ENCODE measurements around the gene NTRK3.

The NTRK3 gene

DNA sequence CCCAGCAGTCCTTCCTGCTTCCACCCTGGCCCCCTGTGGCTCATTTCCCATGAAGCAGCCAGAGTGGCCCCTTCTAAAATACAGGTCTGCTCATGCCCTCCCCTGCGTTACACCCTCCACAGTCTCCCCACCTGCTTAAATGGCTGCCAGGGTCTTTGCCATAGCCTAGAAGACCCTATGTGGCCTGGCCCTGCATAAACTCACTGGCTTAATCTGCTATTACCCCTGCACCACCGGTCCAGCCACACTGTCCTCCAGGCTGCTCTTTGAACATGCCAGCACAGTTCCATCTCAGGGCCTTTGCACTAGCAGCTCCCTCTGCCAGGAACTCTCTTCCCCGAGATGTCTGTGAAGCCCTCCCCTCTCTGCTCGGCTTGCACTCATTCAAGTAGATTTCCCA is 166.8 kb downstream of the NTRK3 start:
- H3K9me3 ChIP-seq (ENCODE audit: insufficient read depth, low read length), result no peaks in the 10 kb centered on the region
- no peaks in the 10 kb centered on the region for H3K4me1 ChIP-seq (ENCODE audit: low read length)
- no peak overlapping the region for H3K9ac ChIP-seq (ENCODE audit: low read length)
- TF ChIP-seq EZH2phosphoT487 (IDR thresholded peaks at IDR 0.05; ENCODE audit: low read depth), result no peak
- TF ChIP-seq, protein P1, sequence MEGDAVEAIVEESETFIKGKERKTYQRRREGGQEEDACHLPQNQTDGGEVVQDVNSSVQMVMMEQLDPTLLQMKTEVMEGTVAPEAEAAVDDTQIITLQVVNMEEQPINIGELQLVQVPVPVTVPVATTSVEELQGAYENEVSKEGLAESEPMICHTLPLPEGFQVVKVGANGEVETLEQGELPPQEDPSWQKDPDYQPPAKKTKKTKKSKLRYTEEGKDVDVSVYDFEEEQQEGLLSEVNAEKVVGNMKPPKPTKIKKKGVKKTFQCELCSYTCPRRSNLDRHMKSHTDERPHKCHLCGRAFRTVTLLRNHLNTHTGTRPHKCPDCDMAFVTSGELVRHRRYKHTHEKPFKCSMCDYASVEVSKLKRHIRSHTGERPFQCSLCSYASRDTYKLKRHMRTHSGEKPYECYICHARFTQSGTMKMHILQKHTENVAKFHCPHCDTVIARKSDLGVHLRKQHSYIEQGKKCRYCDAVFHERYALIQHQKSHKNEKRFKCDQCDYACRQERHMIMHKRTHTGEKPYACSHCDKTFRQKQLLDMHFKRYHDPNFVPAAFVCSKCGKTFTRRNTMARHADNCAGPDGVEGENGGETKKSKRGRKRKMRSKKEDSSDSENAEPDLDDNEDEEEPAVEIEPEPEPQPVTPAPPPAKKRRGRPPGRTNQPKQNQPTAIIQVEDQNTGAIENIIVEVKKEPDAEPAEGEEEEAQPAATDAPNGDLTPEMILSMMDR (IDR thresholded peaks at IDR 0.05; ENCODE audit: low read depth, low read length), result no peak
- no peaks in the 10 kb centered on the region for H3K79me2 ChIP-seq (ENCODE audit: low read length)
- peaks cover 32% of the 10 kb centered on the region for H3K27me3 ChIP-seq (ENCODE audit: low read depth, low read length)
- peaks cover 4% of the 10 kb centered on the region; the same call in 1 of the 2 replicates for H4K20me1 ChIP-seq (ENCODE audit: insufficient read depth, low read length)
- H3K4me2 ChIP-seq (ENCODE audit: low read length), result no peak overlapping the region
- no peak overlapping the region for H2AFZ ChIP-seq (ENCODE audit: low read depth, low read length)
- H3K4me3 ChIP-seq (ENCODE audit: low read length), result no peak overlapping the region
- H3K27ac ChIP-seq (ENCODE audit: low read length), result no peak overlapping the region
- H3K36me3 ChIP-seq (replicated peaks; ENCODE audit: low read depth, low read length), result no peaks in the 10 kb centered on the region

DNA sequence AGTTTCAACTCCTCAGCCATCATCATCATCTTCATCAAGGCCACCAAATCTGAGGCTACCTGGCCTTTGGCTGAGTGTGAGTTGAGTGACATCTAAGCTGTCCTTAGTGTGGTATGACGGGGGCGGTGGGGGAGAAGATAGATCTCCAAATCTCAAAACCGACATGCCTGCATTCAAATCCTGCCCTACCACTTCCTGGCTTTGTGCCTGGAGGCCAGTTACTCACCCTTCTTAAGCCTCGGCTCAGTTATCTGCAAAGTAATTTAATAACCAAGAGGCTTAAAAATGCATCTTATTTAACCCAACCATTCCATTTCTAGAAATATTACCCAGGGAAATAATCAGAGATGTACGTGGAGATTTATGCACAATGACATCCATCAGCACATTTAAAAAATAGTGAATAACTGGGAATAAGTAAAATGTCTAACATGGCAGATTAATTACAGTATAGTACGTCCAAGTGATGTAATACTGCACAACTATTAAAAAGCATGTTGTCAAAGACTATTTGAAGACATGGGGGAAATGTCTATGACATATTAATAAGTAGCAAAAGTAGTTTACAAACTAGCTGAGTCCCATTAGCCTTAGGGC is 167.4 kb downstream of the NTRK3 start:
- H3K9me3 ChIP-seq (ENCODE audit: insufficient read depth, low read length), result no peaks in the 10 kb centered on the region

DNA sequence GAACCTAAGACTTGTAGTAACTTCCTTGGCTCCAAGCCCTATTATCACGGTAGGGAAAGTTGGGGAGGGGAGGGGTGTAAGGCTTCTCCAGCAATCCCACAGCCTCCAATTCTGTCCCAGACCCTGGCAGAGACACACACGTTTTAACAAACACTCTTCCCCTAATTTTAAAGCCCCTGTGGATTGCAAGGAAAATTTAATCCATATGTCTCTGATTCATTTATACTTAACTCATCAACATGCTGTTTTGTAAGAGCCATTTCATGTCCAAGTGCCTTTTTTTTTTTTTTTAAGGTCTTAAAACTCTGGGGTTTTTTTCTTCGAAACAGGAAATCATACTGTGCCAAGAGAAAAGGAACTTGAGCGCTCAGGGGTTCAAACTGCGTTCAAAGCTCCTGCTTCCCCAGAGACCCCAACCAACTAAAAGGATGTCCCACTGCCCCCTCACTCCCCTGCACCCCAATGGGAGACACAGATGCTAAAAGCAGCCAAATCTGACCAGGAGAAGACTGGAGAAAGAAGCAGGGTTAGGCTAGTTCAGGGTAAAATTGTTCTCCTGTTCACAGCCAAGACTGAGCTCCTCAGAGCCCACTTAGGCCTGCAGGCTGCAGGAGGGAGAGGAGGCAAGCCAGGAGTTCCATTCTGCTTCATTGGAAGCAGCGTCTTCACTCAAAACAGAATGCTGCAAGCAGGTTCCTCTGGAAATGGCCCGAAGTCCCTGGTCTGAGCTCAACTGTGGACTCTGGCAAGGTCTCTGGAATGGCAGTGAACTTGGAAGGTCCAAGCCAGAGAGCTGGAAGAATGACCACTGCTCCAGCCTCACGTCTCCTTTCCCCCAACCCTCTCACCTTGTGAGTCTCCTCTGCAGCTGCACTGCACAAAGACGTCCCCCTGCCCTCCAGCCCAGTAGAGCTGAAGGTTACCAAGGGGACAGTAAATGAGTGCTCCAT is 172.5 kb downstream of the NTRK3 start:
- TF ChIP-seq, protein P1 (IDR thresholded peaks at IDR 0.05; ENCODE audit: low read depth, low read length), result no peak
- TF ChIP-seq EZH2phosphoT487 (IDR thresholded peaks at IDR 0.05; ENCODE audit: low read depth), result no peak
- Histone ChIP-seq H3K9me3 (ENCODE audit: insufficient read depth, low read length) (no peaks in the 10 kb centered on the region), H3K4me1 (ENCODE audit: low read length) (no peaks in the 10 kb centered on the region), H3K4me2 (ENCODE audit: low read length) (no peak overlapping the region), H3K36me3 (replicated peaks; ENCODE audit: low read depth, low read length) (no peaks in the 10 kb centered on the region), H4K20me1 (ENCODE audit: insufficient read depth, low read length) (no peaks in the 10 kb centered on the region), H3K27me3 (ENCODE audit: low read depth, low read length) (peaks cover 20% of the 10 kb centered on the region), H2AFZ (ENCODE audit: low read depth, low read length) (no peak overlapping the region), H3K79me2 (ENCODE audit: low read length) (no peaks in the 10 kb centered on the region), H3K4me3 (ENCODE audit: low read length) (no peak overlapping the region), H3K9ac (ENCODE audit: low read length) (no peak overlapping the region), H3K27ac (ENCODE audit: low read length) (no peak overlapping the region)

More for the DNA sequence above, 167.4 kb downstream of the NTRK3 start:
- Histone ChIP-seq H3K9ac (ENCODE audit: low read length) (no peak overlapping the region), H2AFZ (ENCODE audit: low read depth, low read length) (no peak overlapping the region), H3K27me3 (ENCODE audit: low read depth, low read length) (peaks cover 38% of the 10 kb centered on the region), H3K4me3 (ENCODE audit: low read length) (no peak overlapping the region), H4K20me1 (ENCODE audit: insufficient read depth, low read length) (peaks cover 4% of the 10 kb centered on the region; the same call in 1 of the 2 replicates), H3K79me2 (ENCODE audit: low read length) (no peaks in the 10 kb centered on the region), H3K27ac (ENCODE audit: low read length) (no peak overlapping the region), H3K4me2 (ENCODE audit: low read length) (no peak overlapping the region), H3K4me1 (ENCODE audit: low read length) (no peaks in the 10 kb centered on the region), H3K36me3 (replicated peaks; ENCODE audit: low read depth, low read length) (no peaks in the 10 kb centered on the region)
- no peak for TF ChIP-seq EZH2phosphoT487 (IDR thresholded peaks at IDR 0.05; ENCODE audit: low read depth)
- TF ChIP-seq, protein P1 (IDR thresholded peaks at IDR 0.05; ENCODE audit: low read depth, low read length), result no peak

DNA sequence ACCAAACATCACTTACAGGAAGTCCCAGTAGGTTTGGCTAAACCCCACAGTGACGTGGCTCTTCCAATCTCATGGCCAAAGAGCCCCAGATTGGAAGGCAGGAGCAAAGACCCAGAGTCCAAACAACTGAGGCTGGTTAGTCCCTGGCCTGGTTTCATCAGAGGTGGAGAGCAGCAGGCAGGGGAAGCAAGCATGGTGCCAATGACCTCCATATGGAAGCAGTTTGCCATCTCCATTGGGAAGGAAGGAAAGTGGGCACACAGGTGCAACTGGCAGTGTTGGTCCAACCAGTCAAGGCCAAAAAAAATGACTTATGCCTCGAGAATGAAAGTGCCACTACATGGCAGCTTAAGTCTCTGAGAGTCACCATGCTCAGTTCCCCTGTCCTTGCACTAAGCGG is 175.9 kb downstream of the NTRK3 start:
- Histone ChIP-seq H3K9me3 (ENCODE audit: insufficient read depth, low read length) (no peaks in the 10 kb centered on the region), H3K27me3 (ENCODE audit: low read depth, low read length) (peaks cover 15% of the 10 kb centered on the region; the same call in 1 of the 2 replicates), H3K4me3 (ENCODE audit: low read length) (no peak overlapping the region), H3K27ac (ENCODE audit: low read length) (no peak overlapping the region), H3K9ac (ENCODE audit: low read length) (no peak overlapping the region), H3K4me2 (ENCODE audit: low read length) (no peak overlapping the region), H3K4me1 (ENCODE audit: low read length) (no peaks in the 10 kb centered on the region), H3K36me3 (replicated peaks; ENCODE audit: low read depth, low read length) (no peaks in the 10 kb centered on the region), H3K79me2 (ENCODE audit: low read length) (no peaks in the 10 kb centered on the region), H4K20me1 (ENCODE audit: insufficient read depth, low read length) (no peaks in the 10 kb centered on the region), H2AFZ (ENCODE audit: low read depth, low read length) (no peak overlapping the region)
- TF ChIP-seq, protein P1 (IDR thresholded peaks at IDR 0.05; ENCODE audit: low read depth, low read length), result no peak
- no peak for TF ChIP-seq EZH2phosphoT487 (IDR thresholded peaks at IDR 0.05; ENCODE audit: low read depth)
